ENCODE measurements around the gene GNG4.

Gene GNG4

DNA sequence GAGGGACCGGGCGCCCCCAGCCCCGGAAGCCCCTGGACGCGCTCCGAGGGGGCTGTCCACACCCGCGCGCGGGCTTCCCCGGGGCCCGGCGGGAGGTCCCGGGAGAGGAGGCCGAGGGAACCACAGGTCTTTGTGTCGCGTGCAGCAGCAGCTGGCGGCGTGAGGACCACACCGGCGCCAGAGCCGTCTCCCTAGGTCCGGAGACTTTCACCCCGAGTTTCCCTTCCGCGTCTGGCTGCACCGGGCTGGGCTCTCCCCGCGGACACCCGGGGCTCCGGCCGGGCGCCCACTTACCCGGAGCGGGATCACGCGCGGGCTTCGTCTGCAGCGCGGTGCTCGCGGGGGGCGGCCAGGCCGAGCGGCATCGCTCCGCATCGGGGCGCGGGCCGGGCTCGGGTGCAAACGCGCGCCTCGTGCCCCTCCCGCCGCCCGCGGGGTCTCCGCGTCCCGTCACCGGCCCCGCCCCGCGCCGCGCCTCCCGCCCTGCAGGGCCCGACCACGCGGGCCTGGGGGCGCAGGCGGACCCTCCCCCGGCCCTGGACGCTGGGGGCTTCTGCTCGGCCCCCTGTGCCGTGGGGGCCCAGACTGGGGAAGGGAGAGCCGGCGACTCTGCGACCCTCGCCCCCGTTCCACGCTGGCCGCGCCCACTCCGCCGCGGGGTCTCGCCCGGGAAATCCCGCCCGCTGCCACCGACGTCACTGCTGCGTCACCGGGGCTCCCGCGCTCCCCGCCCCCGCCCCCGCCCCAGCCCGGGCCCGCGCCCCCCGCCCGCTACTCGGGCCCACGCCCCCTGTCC, at the start of gene GNG4:
TSS of gene GNG4 (minus strand) at position 417 of the 796 bp plus-strand sequence. CDS start 65,946 bp downstream, outside the sequence.
- DNase-seq (ENCODE audit: low read depth in 3 of 3), result no peak

DNA sequence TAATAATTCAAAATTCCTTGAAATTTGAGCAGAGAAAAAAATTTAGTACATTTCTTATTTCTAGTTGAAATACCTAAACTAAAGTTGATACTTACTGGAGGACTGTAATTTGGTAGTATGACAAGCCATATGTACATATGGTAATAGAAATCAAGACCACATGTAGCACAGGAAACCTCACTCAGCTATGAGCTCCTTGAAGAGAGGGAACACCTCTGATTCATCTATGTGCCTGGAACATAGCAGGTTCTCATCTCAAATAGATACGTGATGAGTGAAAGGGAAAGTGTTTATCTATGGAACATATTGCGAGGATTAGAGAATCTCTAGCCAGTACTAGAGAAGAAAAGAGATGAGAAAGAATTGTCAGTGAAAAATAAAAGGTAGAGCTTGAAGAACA, 47.9 kb upstream of the GNG4 start:
- DNase-seq (ENCODE audit: low read depth in 3 of 3), result no peak

DNA sequence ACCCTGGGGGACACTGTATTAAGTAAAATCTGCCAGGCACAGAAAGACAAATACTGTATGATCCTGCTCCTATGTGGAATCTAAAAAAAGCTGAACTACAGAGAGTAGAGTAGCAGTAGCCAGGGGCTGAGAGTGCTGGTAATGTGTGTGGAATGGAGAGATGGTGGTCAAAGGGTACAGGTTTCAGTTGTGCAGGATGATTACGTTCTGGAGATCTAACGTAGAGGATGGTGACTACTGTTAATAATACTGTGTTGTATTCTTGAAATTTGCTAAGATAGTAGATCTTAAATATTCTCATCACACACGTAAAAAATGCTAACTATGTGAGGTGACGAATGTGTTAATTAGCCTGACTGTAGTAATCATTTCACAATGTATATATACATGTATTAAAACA, 39.8 kb upstream of the GNG4 start:
- no peak for DNase-seq (ENCODE audit: low read depth in 3 of 3)

DNA sequence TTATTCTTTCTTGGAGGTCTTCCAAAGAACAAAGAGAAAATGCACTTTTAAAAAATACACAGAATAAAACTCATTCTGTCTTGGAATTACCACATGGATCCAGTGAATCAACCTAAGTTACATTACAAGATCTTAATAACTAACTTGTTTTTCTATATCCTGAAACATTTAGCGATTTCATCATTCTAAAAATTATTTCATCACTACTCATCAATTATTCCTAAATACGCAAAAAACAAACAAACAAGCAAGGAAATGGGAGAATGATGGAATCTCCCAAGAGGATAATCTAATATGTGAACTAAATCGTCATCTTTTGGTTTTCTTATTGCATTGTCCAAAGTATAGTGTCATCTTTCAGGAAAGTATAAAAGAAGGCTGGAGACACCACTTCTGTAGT, 38.5 kb upstream of the GNG4 start:
- DNase-seq (ENCODE audit: low read depth in 3 of 3), result no peak

DNA sequence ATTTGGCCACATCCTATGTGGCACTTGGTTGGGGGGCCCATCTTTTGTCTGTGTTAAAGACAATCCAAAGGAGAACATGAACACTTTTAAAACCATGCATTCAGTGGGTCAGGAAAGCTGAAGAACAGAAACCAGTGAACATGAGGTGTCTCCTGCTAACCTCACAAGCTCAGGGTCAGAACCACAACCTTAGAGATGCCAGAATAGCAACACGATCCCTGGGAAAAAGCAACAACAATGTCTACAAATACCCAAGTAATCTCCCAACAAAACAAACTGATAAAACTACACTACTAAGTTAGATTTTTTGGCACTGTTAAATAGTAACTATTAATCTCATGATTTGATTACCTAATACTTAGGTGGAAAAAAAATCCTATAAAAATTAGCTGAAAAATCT, 34.1 kb upstream of the GNG4 start:
- DNase-seq (ENCODE audit: low read depth in 3 of 3), result no peak

DNA sequence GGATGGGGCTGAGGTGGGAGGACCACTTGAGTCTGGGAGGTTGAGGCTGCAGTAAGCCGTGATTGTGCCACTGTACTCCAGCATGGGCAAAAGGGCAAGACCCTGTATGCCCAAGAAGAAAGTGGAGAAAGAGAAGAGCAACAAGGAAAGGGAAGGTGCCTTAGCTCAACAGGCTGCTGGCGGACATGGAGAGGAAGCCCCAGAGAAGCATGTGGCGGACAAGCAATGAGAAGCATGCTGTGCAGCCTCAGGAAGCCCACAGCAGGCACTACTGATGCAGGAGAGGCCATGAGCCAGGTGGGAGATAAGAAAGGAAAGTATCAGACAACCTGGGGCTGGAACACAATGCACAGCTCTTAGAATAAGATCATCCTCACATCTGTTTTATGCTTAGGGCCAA, 32.6 kb upstream of the GNG4 start:
- DNase-seq (ENCODE audit: low read depth in 3 of 3), result no peak

DNA sequence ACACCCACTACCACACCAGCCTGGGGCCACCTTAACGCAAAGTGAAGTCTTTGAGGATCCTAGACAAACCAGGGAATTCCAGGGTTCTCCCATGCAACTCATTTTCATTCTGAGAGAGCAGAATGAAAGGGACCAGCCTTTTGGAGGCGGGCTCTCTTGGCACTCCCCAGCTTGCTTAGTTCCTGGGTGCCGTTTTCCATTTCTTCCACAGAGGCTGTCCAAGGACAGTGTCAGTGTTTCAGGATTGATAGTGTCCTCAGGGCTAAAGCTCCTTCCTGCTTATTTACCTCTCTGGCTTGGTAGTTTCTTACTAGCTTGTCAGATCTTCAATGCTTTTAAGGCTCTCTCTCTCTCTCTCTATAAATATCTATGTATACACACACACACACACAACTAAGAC, 30.1 kb upstream of the GNG4 start:
- DNase-seq (ENCODE audit: low read depth in 3 of 3), result no peak

DNA sequence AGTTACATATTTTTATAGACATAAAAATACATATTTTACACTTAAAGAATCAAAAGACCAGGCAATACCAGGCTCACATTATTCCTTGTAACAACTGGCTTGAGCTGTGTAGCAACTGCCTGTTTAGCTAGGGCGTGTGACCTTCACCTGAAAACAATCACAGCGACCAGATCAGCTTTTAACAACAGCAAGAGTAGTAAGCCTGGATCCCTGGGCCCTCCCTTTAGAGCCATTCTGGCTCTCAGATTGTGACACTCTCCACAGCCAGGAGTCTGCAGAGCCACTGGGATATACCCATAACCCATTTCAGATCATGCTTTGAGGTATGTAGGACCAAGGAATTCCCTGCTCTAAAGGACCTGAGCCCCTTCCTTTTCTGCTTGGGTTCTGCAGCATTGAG, 29.4 kb upstream of the GNG4 start:
- DNase-seq (ENCODE audit: low read depth in 3 of 3), result no peak

DNA sequence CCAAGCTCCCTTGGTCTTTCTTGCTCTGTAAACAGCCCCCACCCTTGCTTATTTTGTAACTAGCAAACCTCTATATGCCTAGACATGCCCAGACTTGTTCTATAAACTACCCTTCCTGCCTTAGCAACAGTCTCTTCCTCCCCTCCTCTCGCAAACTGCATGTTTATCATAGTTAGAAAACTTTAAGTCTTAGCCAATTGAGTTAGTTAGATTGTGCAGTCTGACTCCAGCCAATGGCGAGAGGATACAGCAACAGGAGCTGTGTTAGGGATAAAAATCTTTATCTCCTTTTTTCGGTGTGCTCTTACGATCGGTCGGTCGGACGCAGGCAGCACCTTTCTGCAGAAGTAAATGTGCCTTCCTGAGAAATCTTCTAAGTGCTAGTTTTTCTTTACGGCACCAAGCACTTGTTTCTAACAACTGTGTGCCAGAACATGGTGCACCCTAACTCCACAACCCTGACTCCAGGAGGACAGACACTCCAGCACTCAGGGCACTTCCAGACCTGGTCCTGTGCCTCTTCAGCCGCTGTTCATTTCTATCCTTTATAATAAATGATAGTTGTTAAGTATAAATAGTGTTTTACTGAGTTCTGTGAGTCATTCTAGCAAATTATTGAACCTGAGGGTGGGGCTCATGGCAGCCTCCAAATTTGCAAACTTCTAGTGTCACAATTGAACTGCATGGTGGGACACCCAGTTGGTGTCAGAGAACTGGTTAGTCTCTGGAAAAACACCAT, 25.7 kb upstream of the GNG4 start:
- DNase-seq (ENCODE audit: low read depth in 3 of 3), result no peak

DNA sequence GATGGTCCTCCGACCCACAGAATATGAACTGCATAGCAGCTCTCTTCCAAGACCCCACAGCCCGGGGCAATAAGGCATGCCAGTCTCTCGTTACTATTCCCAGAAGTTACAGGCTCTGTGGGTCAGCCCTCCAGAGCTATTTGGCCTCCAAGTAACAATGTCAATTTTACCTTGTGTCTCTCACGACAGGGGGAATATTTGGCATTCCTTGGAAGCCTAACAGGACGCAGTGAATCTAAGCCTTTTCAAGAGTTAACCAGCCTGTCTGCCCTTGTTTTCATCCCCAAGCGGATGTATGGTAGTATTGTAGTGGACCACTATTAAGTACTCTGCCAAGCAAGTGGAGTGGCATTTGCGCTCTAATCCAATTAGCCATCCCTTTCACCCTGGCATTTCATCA, 24.4 kb upstream of the GNG4 start:
- DNase-seq (ENCODE audit: low read depth in 3 of 3), result no peak

DNA sequence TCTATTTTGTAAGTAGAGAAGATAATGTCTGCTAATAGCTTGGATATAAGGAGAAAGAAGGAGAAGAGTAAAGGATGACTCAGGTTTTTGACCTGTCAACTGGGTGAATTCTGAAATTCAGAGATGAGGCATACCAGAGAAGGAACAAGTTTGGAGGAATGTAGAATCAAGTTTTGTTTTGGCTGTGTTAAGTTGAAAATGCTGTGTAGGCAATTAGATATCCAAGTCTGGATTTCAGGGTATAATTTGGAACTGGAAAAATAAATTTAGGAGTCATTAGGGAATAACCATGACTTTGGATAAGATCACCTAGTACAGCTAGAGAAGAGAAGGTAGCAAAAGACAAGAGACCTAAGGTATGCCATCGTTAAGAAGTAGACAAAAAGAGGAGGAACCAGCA, 22.4 kb upstream of the GNG4 start:
- no peak for DNase-seq (ENCODE audit: low read depth in 3 of 3)

DNA sequence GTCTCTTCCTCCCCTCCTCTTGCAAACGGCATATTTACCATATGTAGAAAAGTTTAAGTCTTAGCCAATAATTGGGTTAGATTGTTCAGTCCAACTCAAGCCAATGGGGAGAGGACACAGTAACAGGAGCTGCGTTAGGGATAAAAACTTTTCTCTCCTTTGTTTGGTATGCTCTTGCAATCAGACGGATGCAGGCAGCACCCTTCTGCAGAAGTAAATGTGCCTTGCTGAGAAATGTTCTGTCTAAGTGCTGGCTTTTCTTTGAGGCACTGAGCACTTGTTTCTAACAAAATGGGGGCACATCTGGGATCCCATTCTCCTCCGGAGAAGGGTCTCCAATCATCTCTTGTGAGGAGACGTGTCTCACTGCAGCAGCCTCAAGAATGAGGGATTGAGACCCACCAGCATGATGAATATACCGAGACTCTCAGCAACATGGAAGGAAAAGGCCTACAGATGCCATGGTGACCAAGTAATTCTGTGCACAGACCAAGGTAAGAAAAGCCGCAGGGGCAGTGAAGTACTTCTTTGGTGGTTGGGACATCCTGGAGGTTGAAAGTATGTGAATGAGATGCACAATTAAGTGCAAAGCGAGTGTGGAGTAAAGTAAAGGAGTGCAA, 20.7 kb upstream of the GNG4 start:
- DNase-seq (ENCODE audit: low read depth in 3 of 3), result no peak

DNA sequence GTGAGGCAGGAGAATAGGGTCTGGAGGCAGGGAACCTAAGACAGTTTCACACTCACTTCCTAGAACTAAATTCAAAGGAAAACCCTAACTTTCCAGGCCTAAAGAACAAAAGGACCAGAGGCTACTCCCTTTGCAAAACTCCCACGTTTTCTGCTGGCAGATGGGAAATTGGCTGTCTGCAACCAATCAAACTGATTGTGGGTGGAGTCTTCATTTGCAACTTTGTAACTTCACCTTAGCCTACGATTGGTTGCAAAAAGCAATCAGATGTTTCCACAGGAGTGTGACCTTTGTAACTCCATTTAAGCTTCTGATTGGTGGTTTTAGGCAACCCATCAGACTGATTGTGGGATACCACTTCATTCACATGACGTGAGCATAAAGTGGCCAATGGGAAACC, 19.7 kb upstream of the GNG4 start:
- DNase-seq (ENCODE audit: low read depth in 3 of 3), result no peak

DNA sequence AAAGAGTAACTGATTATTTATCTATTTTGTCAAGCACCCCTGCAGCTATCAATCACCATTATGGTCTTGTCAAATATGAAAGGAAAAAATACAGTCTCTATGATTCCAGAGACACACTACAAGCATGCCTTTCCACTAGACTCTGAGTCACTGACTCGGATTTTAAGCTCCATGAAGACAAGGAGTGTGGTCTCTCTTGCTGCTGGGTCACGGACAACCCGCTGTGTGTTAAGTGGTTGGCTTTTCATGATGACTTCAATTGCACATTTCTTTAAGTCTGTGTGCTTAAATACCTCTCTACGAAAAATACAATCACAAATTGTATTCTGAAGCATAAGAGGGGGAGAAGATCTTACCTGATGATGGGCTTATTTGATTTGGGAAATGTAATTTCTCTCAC, 14.0 kb upstream of the GNG4 start:
- no peak for DNase-seq (ENCODE audit: low read depth in 3 of 3)

DNA sequence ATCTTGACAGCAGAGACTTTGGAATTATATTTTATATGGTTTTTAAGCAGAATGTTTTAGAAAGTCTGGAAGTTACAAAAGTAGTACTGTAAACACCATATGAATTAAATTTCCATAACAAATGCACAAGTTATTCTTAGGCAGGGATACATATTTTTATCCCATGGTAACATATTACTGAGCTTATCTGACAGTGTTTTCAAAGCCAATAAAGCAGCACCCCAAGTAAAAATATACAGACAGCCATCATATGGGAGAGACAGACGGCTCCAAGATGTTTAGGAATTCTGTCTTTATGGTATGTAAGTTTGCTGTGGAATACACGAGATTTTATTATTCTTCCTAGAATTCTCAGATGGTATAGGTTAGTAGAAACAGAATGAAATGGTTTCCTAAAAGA, 12.0 kb upstream of the GNG4 start:
- no peak for DNase-seq (ENCODE audit: low read depth in 3 of 3)

DNA sequence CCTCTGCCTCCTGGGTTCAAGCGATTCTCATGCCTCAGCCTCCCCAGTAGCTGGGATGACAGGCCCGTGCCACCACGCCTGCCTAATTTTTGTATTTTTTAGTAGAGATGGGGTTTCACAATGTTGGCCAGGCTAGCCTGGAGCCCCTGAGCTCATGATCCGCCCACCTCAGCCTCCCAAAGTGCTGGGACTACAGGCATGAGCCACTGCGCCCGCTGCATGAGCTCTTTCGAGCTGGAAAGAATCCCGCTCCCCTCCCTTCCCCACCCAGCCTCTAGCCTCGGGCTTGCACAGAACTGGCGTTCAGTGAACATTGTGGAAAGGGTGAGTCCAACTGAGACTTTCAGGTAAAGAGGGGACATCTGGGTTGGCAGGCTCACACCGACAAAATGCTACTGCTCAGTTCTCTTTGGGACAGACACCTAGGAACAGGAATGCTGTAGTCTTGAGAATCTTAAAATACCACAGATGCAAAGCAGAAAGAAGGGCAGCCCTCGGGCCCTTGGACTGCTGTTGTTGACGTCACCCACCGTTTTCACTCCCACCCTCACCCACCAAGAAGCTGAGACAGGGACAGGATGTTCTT, 9.7 kb upstream of the GNG4 start:
- DNase-seq (ENCODE audit: low read depth in 3 of 3), result no peak

DNA sequence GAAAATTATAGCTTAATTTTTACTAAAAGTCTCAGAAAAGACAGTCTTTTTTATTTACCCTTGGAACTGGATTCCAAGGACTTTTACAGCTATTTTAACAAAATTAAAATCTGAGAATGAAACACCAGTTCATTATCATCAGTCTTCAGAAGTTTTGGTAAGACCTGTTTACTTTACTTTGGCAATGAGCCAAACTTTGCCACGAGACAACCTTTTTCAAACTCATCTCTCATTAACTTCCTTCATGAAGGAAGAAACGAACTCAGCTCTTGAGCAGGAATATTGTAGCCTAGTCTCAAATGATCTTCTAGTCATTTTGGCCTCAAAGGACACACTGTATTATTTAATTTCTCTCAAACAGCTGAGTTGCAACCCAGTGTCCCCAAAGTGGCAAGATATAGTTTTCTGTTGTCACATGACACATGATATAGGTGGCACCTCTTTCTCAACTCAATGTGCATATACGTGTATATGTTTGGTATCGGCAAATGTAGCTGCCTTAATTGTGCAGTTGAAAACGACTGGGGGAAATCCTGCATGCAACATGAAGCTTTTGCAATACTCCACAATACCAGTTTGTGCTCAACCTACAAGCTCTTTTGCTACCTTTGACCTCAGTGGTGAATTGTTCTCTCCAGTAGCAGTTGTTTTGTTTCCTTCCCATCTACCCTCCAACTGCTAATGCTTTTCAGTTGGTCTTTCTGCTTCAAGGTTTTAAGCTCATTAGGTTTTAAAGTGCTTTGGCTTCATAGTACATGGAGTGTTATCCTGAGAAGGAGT, 8.4 kb upstream of the GNG4 start:
- no peak for DNase-seq (ENCODE audit: low read depth in 3 of 3)

DNA sequence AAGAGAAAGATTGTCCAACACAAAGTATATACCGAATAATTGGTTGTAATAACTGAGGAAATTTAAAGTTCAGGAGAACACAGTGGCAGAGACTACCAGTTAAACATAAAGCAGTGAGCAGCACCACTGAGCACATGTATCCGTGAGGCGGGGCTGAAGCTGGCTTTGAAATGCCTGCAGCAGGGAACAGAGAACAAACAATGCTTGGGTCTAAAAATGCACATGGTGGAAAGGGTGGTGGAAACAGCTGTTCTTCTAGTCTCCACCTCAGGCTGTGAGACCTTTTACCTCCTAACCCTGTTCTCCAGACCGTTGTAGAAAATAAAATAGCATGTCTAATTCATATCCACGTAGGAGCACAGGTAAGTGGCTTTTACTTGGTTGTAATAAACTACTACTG, 7.7 kb upstream of the GNG4 start:
- no peak for DNase-seq (ENCODE audit: low read depth in 3 of 3)

DNA sequence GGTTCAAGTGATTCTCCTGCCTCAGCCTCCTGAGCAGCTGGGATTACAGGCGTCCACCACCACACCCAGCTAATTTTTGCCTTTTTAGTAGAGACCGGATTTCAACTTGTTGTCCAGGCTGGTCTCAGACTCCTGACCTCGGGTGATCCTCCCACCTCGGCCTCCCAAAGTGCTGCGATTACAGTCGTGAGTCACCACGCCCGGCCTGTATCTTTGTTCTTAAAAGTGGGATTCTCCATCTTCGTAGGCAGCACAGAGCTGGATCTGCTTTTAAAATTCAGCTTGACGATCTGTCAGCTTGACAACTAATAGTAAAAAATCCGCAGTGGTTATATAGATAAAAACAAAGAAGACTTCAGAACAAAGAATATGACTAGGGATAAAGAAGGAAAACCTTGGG, 2.8 kb upstream of the GNG4 start:
- DNase-seq (ENCODE audit: low read depth in 3 of 3), result no peak

DNA sequence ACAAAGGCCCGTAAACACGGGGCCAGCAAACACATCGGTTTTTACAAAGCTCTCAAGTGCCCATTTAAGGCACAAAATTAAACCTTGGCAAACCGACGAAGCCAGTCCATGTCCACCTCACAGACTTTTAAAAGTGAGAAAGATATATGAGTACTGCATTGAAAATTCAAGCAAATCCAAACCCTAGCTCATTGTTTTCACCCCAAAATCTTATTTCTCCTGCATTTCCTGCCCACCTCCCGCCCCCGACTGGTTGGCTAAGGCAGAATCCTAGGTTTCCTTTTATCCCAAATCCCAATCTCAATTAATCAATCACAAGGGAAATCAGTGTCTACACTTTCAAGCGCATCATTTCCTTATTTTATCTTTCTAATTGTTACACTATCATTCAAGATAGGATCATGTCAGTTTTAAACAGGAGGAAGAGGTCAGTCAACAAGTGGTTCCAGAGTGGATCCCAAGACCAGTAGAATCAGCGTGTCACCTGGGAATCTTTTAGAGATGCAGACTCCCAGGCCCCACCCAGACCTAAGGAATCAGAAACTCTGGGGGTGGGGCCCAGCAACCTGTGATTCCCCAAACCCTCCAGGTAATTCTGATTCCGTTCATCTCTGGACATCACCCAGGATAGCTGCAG, 1.7 kb upstream of the GNG4 start:
- no peak for DNase-seq (ENCODE audit: low read depth in 3 of 3)

Measured in stimulated activated CD4-positive, alpha-beta T cell treated with anti-CD3 and anti-CD28 coated beads, TNF-alpha, amount 100 ng/mL, for 24 hours (primary cell).